Measurements from ENCODE around the gene ZBTB7C. TPM values are rescaled to one million over a fixed set of nuclear protein-coding genes. Genes with fewer than 3 reads are reported as not detected.

The ZBTB7C gene
- total and polyA plus RNA-seq, 2 of the 4 experiments (the other 2 are of a cell fraction) = not detected

DNA sequence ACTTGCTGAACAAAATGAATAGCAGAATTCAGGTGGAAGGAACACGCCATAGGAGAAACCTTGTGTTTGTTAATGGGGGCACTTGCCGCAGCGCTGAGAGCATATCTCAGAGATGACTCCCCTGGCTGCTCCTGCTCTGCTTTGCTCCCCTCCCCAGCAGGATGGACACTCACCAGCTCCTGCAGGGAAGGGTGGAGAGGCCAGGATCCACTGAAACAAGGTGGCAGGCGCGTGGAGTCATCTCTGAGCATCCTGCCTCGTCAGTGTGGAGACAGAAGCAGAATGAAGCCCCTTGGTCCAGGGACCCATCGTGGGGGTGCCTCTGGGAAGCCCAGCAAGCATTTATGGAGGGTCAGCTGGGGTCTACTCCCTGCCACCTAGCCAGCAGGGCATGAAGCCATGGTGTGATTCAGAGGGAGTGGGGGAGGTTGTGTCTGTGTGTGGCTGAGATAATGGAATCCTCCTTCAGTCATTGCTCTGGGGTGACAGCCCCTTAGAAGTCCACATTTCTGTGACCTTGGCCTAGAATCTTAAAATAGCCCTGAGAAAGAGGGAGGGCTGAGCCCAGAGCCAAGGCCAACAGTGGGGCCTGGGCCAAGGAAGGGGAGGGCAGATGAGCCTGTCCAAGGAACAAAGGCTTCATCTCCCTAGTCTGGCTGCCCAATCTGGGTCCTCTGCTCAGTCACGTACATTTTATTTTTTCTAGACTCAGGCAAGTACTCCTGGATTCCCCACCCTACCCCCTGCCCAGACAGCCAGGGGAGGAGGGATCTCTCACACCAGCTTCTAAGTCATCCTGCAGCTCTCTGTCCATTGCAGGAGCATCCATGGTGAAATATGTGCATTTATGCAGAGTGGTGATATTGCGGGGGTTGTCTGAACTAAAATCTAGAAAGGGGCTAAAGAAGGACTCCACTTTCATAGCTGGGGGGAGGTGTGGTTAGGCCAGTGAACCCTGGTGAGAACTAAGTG, 215.4 kb downstream of the ZBTB7C start (continued):
- TF ChIP-seq RFX5 (IDR thresholded peaks at IDR 0.05; ENCODE audit: low read depth, low read length) = no peak

DNA sequence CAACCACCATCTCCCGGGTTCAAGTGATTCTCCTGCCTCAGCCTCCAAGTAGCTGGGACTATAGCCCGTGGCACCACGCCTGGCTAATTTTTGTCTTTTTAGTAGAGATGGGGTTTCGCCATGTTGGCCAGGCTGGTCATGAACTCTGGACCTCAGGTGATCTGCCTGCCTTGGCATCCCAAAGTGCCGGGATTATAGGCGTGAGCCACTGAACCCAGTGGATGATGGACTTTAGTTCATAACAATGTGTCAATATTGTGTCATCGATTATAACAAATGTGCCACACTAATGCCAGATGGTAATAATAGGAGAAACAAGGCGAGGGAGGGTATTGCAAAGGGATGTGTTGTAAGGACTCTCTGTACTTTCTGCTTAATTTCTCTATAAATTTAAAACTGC, 216.6 kb downstream of the ZBTB7C start:
- no peaks in the 10 kb centered on the region for H3K79me1 ChIP-seq (ENCODE audit: low read depth in 1 of 2, low read length in 2 of 2)
- dilution Hi-C loops (cut with HindIII; ENCODE audit: low sequenced_read_pairs, unreplicated experiment) = no loop called here
- H3K4me1 ChIP-seq (ENCODE audit: control insufficient read depth, insufficient read depth, low read length) = no peaks in the 10 kb centered on the region
- no peak overlapping the region for H2BK20ac ChIP-seq (ENCODE audit: low read depth, low read length)
- no peak overlapping the region for H3K18ac ChIP-seq (ENCODE audit: low read depth, low read length)
- no peak overlapping the region for H3K4ac ChIP-seq (ENCODE audit: low read depth, low read length)
- H3K56ac ChIP-seq (ENCODE audit: extremely low read depth, insufficient read depth, low read length) = no peak overlapping the region
- CTCF ChIA-PET = no interaction called here
- no peaks in the 10 kb centered on the region for H3K36me3 ChIP-seq (ENCODE audit: control insufficient read depth, insufficient read depth, low read length)
- no peak overlapping the region for H4K91ac ChIP-seq (ENCODE audit: insufficient read depth, low read depth, low read length)
- H3K27ac ChIP-seq (ENCODE audit: insufficient read depth, low read length) = no peak overlapping the region
- DNase-seq (no peak), ATAC-seq (ENCODE audit: low read depth) (no peak)
- no peak overlapping the region for H2AK9ac ChIP-seq (replicated peaks; ENCODE audit: low read depth, low read length, poor library complexity)
- intact Hi-C loops (cut with micrococcal nuclease) = no loop called here
- no peak overlapping the region for H2AFZ ChIP-seq (replicated peaks; ENCODE audit: low read length, poor library complexity)
- no peaks in the 10 kb centered on the region; the same call in 1 of the 2 replicates for H3K27me3 ChIP-seq (ENCODE audit: control insufficient read depth, insufficient read depth, low read length)
- no peaks in the 10 kb centered on the region for H3K9me3 ChIP-seq (ENCODE audit: control insufficient read depth, insufficient read depth, low read length)
- BruUV-seq (replicated peaks) = no TSS peak
- no peaks in the 10 kb centered on the region for H4K20me1 ChIP-seq (ENCODE audit: insufficient read depth, low read length)
- H4K5ac ChIP-seq (ENCODE audit: low read depth, low read length) = no peak overlapping the region
- H3K4me3 ChIP-seq (ENCODE audit: insufficient read depth, low read depth, low read length) = no peak overlapping the region
- WGBS, 2 experiments (ENCODE audit: extremely low coverage in 2 of 2, insufficient read length in 1 of 2) = 79% methylated on average over 4 of the region's 8 CpGs; no CpG with 5 or more reads in 1 of the 2 experiments
- no peak overlapping the region for H2AK5ac ChIP-seq (ENCODE audit: low read depth, low read length)
- no peak overlapping the region for H3K23ac ChIP-seq (ENCODE audit: low read depth, low read length)
- TF ChIP-seq RAD21 (IDR thresholded peaks at IDR 0.05; ENCODE audit: low read length) = no peak
- TF ChIP-seq, protein P1, sequence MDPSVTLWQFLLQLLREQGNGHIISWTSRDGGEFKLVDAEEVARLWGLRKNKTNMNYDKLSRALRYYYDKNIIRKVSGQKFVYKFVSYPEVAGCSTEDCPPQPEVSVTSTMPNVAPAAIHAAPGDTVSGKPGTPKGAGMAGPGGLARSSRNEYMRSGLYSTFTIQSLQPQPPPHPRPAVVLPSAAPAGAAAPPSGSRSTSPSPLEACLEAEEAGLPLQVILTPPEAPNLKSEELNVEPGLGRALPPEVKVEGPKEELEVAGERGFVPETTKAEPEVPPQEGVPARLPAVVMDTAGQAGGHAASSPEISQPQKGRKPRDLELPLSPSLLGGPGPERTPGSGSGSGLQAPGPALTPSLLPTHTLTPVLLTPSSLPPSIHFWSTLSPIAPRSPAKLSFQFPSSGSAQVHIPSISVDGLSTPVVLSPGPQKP (IDR thresholded peaks at IDR 0.05; ENCODE audit: borderline replicate concordance, low read depth, low read length) = no peak
- no peak for TF ChIP-seq MAFK (IDR thresholded peaks at IDR 0.05; ENCODE audit: low read depth, low read length)
- TF ChIP-seq FOS (IDR thresholded peaks at IDR 0.05; ENCODE audit: low read depth, low read length) = no peak
- TF ChIP-seq CHD1 (IDR thresholded peaks at IDR 0.05; ENCODE audit: low read depth, low read length) = no peak
- TF ChIP-seq RCOR1 (IDR thresholded peaks at IDR 0.05; ENCODE audit: insufficient replicate concordance, low read length) = no peak
- TF ChIP-seq NFE2L2 (IDR thresholded peaks at IDR 0.05; ENCODE audit: low read depth, low read length) = no peak
- TF ChIP-seq, protein P2, sequence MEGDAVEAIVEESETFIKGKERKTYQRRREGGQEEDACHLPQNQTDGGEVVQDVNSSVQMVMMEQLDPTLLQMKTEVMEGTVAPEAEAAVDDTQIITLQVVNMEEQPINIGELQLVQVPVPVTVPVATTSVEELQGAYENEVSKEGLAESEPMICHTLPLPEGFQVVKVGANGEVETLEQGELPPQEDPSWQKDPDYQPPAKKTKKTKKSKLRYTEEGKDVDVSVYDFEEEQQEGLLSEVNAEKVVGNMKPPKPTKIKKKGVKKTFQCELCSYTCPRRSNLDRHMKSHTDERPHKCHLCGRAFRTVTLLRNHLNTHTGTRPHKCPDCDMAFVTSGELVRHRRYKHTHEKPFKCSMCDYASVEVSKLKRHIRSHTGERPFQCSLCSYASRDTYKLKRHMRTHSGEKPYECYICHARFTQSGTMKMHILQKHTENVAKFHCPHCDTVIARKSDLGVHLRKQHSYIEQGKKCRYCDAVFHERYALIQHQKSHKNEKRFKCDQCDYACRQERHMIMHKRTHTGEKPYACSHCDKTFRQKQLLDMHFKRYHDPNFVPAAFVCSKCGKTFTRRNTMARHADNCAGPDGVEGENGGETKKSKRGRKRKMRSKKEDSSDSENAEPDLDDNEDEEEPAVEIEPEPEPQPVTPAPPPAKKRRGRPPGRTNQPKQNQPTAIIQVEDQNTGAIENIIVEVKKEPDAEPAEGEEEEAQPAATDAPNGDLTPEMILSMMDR (conservative IDR thresholded peaks at IDR 0.05; ENCODE audit: low read depth, low read length) = no peak
- TF ChIP-seq RFX5 (IDR thresholded peaks at IDR 0.05; ENCODE audit: low read depth, low read length) = no peak
- TF ChIP-seq BHLHE40 (IDR thresholded peaks at IDR 0.05; ENCODE audit: low read depth, low read length) = no peak
- POLR2A ChIA-PET (ENCODE audit: unreplicated experiment) = no interaction called here
- H3K14ac ChIP-seq (replicated peaks; ENCODE audit: low read depth, low read length) = no peak overlapping the region
- no peaks in the 10 kb centered on the region for H3K9me1 ChIP-seq (ENCODE audit: insufficient read depth, low read length)
- no peak overlapping the region for H4K8ac ChIP-seq (ENCODE audit: low read depth in 2 of 2, low read length in 2 of 2)
- in situ Hi-C loops (cut with MboI; ENCODE audit: low sequenced_read_pairs) = no loop called here
- H3K9ac ChIP-seq (ENCODE audit: low read depth, low read length) = no peak overlapping the region
- H2BK15ac ChIP-seq (ENCODE audit: low read depth, low read length) = no peak overlapping the region
- H2BK120ac ChIP-seq (ENCODE audit: low read depth, low read length) = no peak overlapping the region
- H2BK5ac ChIP-seq (ENCODE audit: low read depth, low read length, poor library complexity, severe bottlenecking) = no peak overlapping the region
- H3K4me2 ChIP-seq (ENCODE audit: low read depth, low read length) = no peak overlapping the region
